Thoracic aorta (tissue), 2 donors: ENCODE results near the gene PLEK. TPM values are rescaled to one million over a fixed set of nuclear protein-coding genes. Genes with fewer than 3 reads are reported as not detected.

Experiments
- ATAC-seq: fragments of 150-250 bp; one replicate; pipeline ENCODE4 v1.8.0; 2017; ENCODE audit warnings: low read depth; ENCODE audit not compliant: insufficient number of reproducible peaks, low FRiP score
- DNase-seq: peaks from one replicate; pipeline ENCODE4 v3.0.0-alpha.2; 2020; ENCODE audit warnings: low spot score
- H3K27ac ChIP-seq, 2 donors: fragments of 200-600 bp; sonication (generic); 1 replicate in 1 of 2; 2 replicates in 1 of 2; pipeline ENCODE4 v1.5.1; 2016; ENCODE audit warnings: mild to moderate bottlenecking in 2 of 2, moderate library complexity in 2 of 2
- H3K27me3 ChIP-seq: fragments of 200-600 bp; sonication (generic); replicated peaks from 2 replicates; pipeline ENCODE4 v1.6.0; 2016; ENCODE audit warnings: mild to moderate bottlenecking; ENCODE audit not compliant: insufficient read depth
- H3K36me3 ChIP-seq: fragments of 200-600 bp; sonication (generic); one replicate; pipeline ENCODE4 v1.5.1; 2016
- H3K4me1 ChIP-seq, 2 donors: fragments of 200-600 bp; sonication (generic); 1 replicate in 1 of 2; 2 replicates in 1 of 2; pipeline versions ENCODE4 v1.5.1 to v1.6.0; 2016; ENCODE audit warnings: low read depth in 2 of 2, mild to moderate bottlenecking in 1 of 2; ENCODE audit not compliant: control insufficient read depth in 1 of 2
- H3K4me3 ChIP-seq: fragments of 200-600 bp; sonication (generic); 2 replicates; pipeline ENCODE4 v1.5.1; 2016; ENCODE audit warnings: mild to moderate bottlenecking
- H3K9me3 ChIP-seq: fragments of 200-600 bp; sonication (generic); 2 replicates; pipeline ENCODE4 v1.5.1; 2016
- total RNA-seq, 2 donors: library from RNA; depleted of rRNA; stranded (reverse); fragments of >200 nt; gene quantifications; one replicate each; pipeline versions ENCODE4 v1.1.0 to v1.2.3, GENCODE V29; 2016
- TF ChIP-seq, protein P1 (sequence below): fragments of 200-600 bp; sonication (generic); IDR thresholded peaks from one replicate; pipeline ENCODE4 v1.5.1; 2019; ENCODE audit warnings: antibody characterized with exemption

PLEK gene
- total RNA-seq, 2 donors from 2014 or later, result 16.2 to 20.7 TPM

DNA sequence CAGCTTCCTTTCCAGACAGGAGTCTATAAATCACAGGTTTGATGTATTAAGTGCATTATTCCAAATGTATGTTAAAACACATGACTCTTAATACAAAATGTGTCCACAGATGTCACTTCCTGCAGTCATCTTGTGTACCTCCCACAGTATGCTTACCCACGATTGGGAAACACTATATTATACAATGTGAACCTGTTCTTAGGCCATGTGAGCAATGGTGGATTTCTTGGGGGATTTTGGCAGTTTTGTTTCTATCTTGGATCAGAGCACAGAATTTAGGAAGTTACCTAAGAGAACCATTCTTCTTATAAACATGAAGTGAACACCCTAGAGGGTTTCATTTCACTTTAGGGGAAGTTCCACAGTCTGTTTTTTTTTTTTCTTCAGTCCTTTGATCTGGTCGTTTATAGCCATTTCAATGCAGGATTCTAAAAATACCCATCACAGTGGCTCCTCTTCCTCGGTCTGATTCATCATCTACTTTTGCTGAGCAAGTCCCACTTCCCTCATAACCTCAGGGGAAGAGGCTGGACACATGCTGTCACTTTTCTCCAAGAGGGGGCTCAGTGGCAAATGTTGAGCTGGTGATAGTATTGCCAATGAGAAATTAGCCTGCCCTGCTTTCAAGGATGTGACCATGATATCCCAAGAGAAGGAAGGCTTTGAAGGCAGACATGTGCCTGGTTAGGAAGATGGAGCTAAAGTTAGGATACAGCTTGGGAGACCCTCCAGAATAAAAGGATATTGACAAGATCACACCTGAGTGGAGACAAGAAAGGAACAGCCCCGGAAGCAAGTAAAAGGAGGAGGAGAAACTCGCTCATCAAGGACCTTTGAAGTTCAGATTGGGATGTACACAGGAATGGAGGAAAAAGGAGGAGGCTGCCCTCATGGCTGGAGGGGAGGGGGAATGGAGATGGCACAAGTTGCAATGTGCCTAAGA, 22.6 kb downstream of the PLEK start:
- TF ChIP-seq, protein P1, sequence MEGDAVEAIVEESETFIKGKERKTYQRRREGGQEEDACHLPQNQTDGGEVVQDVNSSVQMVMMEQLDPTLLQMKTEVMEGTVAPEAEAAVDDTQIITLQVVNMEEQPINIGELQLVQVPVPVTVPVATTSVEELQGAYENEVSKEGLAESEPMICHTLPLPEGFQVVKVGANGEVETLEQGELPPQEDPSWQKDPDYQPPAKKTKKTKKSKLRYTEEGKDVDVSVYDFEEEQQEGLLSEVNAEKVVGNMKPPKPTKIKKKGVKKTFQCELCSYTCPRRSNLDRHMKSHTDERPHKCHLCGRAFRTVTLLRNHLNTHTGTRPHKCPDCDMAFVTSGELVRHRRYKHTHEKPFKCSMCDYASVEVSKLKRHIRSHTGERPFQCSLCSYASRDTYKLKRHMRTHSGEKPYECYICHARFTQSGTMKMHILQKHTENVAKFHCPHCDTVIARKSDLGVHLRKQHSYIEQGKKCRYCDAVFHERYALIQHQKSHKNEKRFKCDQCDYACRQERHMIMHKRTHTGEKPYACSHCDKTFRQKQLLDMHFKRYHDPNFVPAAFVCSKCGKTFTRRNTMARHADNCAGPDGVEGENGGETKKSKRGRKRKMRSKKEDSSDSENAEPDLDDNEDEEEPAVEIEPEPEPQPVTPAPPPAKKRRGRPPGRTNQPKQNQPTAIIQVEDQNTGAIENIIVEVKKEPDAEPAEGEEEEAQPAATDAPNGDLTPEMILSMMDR, result no peak
- no peak for ATAC-seq

DNA sequence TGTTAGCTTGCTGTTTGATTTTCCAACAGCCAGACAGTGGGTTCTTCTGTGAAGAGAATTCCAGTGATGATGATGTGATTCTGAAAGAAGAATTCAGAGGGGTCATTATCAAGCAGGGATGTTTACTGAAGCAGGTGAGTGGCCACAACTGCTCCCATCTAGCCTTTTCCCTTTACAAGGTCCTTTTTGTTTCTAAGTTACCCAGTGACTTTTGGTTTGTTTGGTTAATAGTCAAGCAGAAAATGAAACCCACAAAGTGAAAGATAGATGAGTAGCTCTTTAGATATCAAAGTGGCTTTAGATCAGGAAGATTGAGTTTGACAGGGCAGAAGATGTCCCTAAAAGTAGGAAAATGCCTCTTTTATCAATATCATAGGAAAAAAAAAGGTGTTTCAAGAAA, 23.3 kb downstream of the PLEK start:
- no peak for ATAC-seq
- DNase-seq, result no peak
- Histone ChIP-seq H3K27ac (no peak overlapping the region), H3K4me3 (no peak overlapping the region), H3K27me3 (no peaks in the 10 kb centered on the region), H3K36me3 (no peaks in the 10 kb centered on the region), H3K9me3 (no peaks in the 10 kb centered on the region), H3K4me1 (peaks cover 5 to 21% of the 10 kb centered on the region in 2 donors)
- TF ChIP-seq, protein P1, result no peak

More for the DNA sequence above, 22.6 kb downstream of the PLEK start:
- Histone ChIP-seq H3K36me3 (no peaks in the 10 kb centered on the region), H3K27me3 (no peaks in the 10 kb centered on the region), H3K4me1 (peaks cover 5 to 21% of the 10 kb centered on the region in 2 donors), H3K9me3 (no peaks in the 10 kb centered on the region), H3K4me3 (no peak overlapping the region), H3K27ac (no peak overlapping the region)
- no peak for DNase-seq

DNA sequence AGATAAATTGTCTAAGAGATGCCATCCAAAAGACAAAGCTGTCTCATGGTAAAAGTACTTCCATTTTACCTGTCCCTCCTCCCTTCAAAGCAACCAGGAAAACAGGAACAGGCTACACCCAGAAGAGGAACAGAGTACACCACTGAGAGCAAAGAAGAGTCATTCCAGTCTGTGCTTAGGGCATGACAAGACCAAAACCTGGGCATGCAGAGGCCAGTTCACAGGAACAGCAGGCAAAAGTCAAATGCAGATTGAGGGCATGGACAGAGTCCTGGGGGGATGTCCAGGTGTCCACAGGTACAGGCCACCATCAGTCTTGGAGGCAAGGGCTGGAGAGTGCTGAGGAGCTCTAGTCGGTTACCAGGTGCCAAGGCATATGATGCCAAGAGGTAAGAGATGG, 23.7 kb downstream of the PLEK start:
- Histone ChIP-seq H3K36me3 (no peaks in the 10 kb centered on the region), H3K27ac (no peak overlapping the region), H3K27me3 (no peaks in the 10 kb centered on the region), H3K4me3 (no peak overlapping the region), H3K4me1 (peaks cover 5 to 21% of the 10 kb centered on the region in 2 donors), H3K9me3 (no peaks in the 10 kb centered on the region)
- TF ChIP-seq, protein P1, result no peak
- ATAC-seq (no peak), DNase-seq (no peak)

DNA sequence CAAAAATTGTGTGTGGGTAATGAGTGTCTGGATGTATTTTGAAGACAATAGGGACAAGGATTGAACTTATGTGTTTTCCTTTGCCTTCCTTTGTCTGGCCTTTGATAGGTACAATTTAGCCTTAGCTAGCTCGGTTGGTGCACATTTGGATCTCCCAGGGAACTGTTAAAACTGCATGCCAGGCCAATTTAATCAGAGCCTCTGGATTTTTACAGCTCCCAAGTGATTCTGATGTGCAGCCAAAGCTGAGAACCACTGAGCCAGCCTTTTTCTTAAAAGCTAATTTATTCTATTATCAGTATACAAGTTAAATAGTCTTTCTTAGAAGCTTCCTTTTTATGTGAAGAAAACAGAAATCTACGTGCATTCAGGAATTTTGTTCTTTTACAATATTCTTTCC, 25.0 kb downstream of the PLEK start:
- H3K4me3 ChIP-seq, result no peak overlapping the region
- no peaks in the 10 kb centered on the region for H3K9me3 ChIP-seq
- no peaks in the 10 kb centered on the region for H3K27me3 ChIP-seq
- no peaks in the 10 kb centered on the region for H3K36me3 ChIP-seq
- peaks cover 5 to 21% of the 10 kb centered on the region in 2 donors for H3K4me1 ChIP-seq
- DNase-seq, result no peak
- TF ChIP-seq, protein P1, result no peak
- H3K27ac ChIP-seq, result no peak overlapping the region
- no peak for ATAC-seq

- Histone ChIP-seq H3K4me3 (no peak overlapping the region), H3K27me3 (no peaks in the 10 kb centered on the region), H3K9me3 (no peaks in the 10 kb centered on the region), H3K27ac (no peak overlapping the region), H3K4me1 (peaks cover 5 to 21% of the 10 kb centered on the region in 2 donors), H3K36me3 (no peaks in the 10 kb centered on the region)
- ATAC-seq, result no peak
- DNase-seq, result no peak
- TF ChIP-seq, protein P1, result no peak
Observed at GRCh38 chr2:68390586-68390985, 25.5 kb downstream of the PLEK start.
